Measurements from ENCODE around the gene VAV3.
"Not testable (repeated sequence)": the region's sequence is repeated elsewhere in the genome, so short reads cannot be mapped to it uniquely, and the experiment has no call there.

Gene VAV3

DNA sequence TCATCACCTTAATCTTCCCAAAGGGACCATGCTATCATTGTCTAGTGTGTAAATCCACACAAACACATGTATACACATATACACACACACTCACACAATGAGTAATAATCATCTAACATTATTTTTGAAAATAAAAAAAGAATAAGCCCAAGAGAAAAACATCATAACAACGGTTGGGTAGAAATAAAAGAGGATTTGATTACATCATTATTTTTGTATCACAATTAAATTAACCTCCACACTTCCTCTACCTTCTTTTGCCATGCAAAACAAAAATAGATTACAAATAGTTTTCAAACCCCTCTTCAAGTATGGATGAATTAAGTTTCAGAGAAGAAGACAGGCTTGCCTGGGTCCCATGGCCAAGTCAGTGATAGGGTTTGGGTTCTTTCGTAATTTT lies 238.1 kb downstream of the VAV3 start:
- DNase-seq: no peak

DNA sequence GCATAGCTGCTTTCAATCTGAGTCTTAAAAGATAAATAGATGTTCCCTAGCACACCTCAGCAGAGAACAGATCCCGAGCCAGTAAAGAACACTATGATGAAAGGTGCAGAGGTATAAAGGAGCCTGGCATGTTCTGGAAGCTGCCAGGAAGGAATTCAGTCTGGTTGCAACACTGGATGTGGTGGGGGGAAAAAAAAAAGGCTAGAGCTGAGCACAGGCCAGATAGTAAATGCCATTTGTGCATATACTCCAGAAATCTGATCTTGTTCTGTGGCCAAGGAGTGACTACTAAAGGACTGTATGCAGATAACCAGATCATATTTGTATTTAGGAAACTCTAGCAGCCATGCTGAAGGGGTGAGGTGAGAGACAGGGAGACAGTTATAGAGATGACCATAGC lies 240.3 kb downstream of the VAV3 start:
- DNase-seq: no peak

GRCh38 chr1:107720210-107720609 lies 244.8 kb downstream of the VAV3 start:
- not testable (repeated sequence) for DNase-seq

- no peak for DNase-seq
Observed at GRCh38 chr1:107710005-107710404, 255.0 kb downstream of the VAV3 start.

DNA sequence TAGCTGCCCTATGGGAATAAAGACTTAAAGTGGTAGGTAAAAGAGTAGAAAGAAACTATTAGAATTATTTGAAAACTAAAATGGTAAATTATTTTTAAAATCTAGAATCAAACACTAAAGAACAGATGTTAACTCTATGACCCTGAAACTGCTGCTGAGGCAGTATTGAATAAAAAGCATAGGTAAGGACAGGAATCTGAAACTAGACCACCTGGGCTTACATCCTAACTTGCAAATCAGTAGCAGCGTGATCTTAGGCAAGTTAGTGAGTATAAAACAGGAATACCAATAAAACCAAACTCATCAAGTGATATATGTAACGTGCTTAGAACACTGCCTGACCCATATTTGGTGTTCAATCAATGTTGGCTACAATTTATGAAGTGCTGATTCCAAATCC lies 257.9 kb downstream of the VAV3 start:
- DNase-seq: no peak

DNA sequence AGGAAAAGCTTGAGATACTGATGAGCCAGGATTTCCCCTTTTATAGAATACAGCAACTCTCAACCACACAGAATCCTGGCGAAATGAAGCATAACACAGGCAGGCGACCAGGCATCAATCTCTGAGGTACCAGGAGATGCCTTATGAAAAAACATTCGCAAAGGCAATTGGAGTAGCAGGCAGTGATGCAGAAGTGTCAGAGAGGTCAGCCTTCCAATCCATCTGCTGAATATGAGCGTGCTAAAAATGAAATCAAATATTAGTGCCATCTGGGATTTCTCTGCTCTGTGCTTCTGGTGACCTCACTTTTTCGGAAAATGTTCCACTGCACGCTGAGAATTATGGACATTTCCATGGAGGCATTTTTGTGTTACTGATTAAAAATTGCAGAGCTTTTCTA lies 258.8 kb downstream of the VAV3 start:
- DNase-seq: no peak

DNA sequence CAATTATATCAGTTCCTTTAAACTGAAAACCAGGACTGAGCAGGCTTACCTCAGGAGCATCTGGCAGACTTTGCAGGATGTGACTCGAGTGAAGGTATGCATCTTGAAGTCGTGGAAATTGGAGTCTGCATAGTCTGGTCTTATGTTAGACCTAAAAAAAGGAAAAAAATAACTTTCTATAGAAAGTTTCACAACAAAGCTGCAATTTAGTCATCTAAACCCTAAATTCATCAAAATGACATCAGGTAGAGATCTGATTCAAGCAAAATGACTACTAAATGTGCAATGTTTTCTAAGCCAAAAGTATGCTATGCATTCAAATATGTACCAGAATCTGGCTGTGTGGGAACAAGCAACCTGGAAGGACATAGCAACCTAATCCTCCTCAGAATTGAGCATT lies 260.1 kb downstream of the VAV3 start:
- DNase-seq: no peak

DNA sequence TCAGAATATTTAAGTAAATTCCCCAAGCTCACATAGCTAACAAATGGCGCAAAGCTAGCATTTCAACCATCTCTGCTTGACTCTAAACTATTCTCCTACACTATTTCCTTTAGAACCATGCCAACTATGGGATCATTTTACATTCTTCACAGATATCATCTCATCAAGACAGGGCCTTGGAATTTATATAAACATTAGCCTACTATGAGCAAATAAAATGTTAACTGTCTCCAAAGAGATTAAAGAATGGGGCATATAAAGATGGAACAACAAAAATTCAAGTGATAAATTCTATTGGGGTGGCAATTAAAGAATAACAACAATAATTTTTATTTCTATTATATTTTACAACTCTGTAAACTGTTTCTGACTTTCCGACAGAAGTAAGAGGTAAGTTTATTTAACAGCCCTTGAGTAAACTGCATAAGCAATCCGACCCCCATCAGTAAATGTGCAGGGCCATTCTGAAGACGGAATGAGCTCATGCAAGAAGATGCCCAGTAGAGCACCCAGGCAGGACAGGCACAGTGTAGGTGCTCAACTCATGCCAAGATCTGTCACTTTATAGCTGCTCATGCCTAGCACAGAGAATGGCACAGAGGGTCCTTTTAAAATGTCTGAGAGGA lies 261.9 kb downstream of the VAV3 start:
- no peak for DNase-seq

DNA sequence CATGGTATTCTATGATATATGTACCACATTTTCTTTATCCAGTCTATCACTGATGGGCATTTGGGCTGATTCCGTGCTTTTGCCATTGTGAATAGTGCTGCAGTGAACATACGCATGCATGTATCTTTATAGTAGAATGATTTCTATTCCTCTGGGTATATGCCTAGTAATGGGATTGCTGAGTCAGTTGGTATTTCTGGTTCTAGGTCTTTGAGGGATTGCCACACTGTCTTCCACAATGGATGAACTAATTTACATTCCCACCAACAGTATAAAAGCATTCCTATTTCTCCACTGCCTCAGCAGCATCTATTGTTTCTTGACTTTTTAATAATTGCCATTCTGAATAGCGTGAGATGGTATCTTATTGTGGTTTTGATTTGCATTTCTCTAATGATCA lies 264.3 kb downstream of the VAV3 start:
- not testable (repeated sequence) for DNase-seq

DNA sequence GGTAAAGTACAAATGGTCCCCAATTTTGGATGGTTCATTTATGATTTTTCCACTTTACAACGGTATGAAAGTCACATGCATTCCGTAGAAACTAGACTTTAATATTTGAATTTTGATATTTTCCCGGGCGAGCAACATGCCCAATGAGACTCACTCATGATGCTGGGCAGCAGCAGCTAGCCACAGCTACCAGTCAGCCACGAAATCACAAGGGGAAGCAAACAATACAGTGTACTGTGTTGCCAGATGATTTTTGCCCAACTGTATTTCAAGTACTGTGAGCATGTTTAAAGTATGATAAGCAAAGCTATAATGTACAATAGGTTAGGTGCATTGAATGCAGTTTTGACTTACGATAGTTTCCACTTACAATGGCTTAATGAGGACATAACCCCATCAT lies 266.8 kb downstream of the VAV3 start:
- DNase-seq: no peak

DNA sequence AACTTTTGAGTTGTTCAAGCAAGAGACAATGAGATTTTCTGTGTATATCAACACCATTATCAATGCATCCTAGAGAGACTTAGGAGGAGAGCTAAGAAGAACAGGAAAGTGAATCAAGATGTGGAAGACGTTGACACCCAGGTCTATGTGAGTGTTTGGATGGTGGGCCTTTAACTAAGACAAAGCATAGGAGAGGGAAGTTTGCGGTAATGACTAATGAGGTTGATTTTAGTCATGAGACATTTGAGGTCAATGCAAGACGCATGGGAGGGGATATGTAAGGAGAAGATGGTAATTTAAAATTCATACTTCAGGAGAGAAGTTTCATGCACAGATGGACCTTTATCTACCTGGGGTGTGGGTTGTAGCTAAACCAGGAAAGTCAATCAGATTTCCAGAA lies 269.6 kb downstream of the VAV3 start:
- no peak for DNase-seq

DNA sequence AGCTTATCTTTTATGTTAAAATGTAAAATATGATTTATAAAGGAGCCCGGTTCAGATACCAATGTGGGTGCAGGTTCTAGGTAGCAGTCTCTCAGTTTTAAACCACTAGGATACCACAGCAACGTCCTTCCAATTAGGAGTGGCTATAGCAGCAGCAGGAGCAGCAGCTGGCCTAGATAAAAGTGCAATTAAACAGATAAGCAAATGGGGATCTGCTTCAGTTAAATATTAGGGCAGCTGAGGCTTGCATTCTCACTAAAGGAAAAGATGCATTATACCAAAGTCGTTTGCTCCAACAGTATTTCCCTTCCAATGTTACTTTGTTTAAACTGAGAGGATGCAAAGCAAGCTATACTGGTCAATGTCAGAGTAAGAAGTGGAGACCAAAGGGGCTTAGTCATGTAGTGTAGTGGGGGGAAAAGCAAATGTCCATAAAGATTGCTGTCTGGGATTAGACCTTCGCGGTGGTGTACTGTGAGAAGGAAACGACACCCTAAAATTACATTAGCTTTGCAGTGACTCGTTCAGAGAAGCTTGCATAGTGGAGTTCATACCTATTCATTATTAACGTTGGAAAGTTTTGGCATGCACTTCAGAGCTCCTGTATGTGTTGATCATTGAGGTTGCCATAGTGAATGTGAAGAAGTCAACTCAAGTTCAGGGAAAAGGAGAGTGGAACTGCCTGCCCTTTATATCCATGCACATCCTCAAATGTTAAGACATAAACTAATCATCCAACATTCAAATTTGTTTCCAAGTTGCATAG lies 272.2 kb downstream of the VAV3 start:
- peak; percentile 40 for DNase-seq

DNA sequence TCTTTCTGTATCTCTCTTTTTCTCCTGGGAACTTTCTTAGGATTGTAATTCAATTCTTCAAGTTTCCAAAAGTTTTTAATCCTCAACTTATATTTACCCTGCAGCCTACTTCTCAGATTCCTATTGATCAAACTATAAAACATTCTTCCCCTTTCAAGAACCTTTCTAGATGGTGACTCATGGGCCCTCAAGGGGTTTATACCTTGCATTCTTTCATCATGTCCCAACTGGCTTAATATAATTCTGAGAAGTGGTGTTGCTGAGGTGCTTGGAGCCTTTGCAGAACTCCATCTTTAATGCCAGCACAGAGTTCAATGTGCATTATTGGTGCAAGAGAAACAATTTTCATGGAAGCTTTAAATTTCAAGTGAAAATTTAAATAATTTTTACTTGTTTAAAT lies 273.4 kb downstream of the VAV3 start:
- DNase-seq: no peak

- DNase-seq: no peak
Observed at GRCh38 chr1:107690491-107690890, 274.5 kb downstream of the VAV3 start.

GRCh38 chr1:107689733-107690132 lies 275.2 kb downstream of the VAV3 start:
- DNase-seq: no peak

DNA sequence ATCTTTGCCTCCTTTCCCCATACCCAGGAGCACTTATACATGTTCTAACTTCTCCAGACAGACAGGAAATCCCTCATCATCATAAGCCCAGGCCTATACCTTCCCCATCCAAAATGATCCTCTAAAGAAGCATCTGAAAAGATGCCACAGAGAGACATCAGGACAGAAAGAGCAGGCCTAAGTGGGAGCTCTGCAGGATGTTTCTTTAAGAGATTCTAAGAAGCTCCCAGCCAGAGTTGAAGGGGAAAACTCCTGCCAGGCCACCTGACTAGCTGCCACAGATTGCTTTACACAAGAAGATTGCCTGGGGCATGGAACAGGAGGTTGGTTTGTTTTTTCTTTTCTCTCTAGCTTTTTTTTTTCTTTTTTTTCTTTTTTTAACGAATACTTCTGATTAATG lies 275.8 kb downstream of the VAV3 start:
- DNase-seq: no peak

DNA sequence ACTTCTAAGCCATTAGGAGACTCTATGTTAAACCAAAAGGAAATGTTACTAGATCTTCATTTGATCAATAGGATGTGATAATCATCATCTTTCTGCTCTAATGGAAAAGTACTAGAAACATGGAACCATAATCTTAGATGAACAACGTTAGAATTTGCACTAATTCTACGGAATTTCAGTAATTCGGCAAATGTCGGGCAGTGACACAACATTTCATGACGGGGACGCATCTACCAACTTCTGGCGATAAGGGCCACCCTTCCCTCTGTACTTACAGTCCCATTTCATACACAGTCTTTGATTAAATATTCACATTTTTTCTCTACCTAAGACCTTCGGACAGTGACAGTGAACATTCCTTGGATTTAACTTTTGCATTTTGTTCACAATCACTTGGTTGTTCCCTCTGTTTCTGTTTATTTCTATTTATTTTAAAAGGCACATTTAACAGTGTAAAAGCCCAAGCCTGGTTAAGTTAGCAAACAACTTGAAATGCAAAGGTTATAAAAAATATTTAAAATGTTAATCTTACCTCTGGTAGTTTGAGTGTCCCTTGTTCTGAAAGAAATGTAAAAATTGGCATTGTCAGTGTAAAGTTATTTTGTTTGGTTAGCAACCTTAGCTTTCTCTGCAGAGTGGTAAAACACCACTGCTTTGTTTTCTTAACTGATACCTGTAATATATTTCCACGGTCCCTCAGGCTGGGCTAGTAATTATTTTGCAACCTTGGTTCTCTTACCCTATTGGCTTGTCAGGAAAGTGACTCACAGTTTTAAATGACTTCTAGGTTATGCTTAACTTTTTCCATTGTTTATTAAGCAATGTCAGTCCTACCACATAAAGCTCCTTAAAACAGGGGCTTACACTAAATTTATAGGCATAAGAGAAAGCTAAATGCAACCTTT lies 276.9 kb downstream of the VAV3 start:
- no peak for DNase-seq

DNA sequence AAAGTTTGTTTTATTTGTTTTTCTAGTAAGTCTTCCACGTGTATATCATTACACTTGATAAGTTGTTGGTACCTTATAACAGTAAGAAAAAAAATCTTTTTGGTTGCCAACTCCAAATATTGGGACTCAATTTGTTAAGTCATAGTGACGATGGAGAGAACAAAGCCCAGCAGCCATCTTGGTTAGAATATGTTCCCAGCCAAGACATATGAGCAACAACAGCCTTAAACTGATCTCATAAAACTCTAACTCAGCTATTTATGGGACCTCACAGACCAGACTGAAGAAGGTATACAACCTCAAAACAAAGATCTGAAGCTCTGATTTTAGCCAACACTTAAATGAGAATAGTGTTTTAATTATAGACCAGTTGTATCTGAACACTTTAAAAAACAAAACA lies 281.3 kb downstream of the VAV3 start:
- no peak for DNase-seq

DNA sequence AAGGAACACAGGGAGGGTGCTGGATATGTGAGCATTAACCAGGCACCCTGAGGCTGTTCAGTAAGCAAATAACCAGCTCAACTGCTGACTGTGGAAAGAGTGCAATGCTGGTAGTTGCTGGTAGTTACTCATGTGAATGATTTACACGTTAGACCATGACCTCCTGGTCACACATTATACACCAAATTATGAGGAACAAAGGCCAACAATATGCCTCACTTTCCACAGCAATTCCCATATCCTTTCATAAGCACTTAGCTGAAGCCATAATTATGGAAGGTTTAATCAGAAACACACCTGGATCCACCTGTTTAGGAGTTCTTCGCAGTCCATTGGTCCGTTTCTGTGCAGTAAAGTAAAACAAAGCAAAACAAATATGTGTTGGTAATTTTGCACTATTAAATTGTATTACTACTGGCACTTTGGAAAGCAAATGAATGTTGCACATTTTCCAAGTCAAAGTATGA lies 281.8 kb downstream of the VAV3 start:
- no peak for DNase-seq

DNA sequence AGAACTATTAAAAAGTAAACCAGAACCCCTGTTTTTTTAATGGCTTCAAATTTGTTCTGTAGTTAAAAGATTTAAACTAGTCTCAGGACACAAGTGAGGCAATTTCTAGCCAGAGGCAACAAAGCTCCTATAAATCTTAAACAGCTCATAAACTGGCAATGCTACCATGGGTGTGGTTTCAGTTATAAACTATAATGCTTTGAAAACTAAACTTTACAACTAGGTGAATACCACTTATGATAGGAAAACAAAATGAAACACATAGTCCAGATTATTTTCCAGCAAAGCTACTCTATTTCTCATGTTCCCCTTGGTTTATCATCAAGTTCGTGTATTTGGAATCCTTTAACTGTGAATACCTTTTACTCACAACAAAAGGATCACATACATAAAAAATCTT lies 282.5 kb downstream of the VAV3 start:
- no peak for DNase-seq

GRCh38 chr1:107681001-107681479 lies 283.9 kb downstream of the VAV3 start:
- no peak for DNase-seq

GRCh38 chr1:107680579-107680985 lies 284.4 kb downstream of the VAV3 start:
- no peak for DNase-seq

DNA sequence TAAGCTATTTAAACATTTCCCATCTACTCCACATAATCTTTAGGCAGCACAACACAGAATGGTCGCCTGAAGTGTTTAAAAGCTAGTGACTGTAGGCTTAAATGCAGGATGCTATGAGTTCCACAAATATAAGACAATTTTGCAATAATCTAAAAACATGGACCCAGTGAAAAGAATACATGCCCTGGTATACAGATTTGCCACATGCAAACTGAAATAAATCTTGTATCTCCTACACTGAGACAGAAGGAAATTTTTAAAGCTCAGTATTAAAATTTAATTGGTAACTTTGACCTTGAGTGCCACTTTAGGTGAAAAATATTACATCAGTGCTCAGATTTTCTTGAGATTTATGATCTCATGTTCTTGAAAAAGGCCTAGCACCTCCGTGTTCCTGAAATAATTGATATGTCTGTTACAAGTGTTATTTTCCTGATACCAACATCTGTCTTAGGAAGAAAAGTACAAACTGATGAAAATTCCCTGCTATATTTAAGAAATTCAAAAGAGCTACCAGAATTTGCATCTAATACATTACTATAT lies 285.5 kb downstream of the VAV3 start:
- no peak for DNase-seq
